CD4-positive, alpha-beta T cell (primary cell): ENCODE measurements around the gene EIF3I. TPM values are rescaled to one million over a fixed set of nuclear protein-coding genes. Genes with fewer than 3 reads are reported as not detected.

Experiments
- ATAC-seq: fragments of 200-7000 bp; cut with Tn5 transposase; one replicate; pipeline ENCODE4 v1.10.0; 2022; ENCODE audit warnings: mild to moderate bottlenecking; ENCODE audit not compliant: poor library complexity
- CTCF ChIA-PET: fragments of 350-600 bp; sonication (Branson Sonifier 250); formaldehyde crosslinking; loops from one replicate; lab custom pipeline; 2021; ENCODE audit warnings: antibody characterized with exemption, inconsistent platforms; lab: Charles Lee
- POLR2A ChIA-PET: fragments of 350-600 bp; sonication (Branson Sonifier 250); formaldehyde crosslinking; loops from one replicate; lab custom pipeline; 2021; ENCODE audit warnings: antibody characterized with exemption, inconsistent platforms; lab: Charles Lee
- DNase-seq, 14 experiments: peaks; one replicate each; pipeline ENCODE4 v3.0.0-alpha.2; 2013 to 2020; ENCODE audit warnings: mixed read lengths in 2 of 14
- H3K27ac ChIP-seq, 2 donors: one replicate each; pipeline versions ENCODE4 v1.5.1 to v1.7.0; 2013; ENCODE audit warnings: low read length in 2 of 2, low read depth in 1 of 2, mild to moderate bottlenecking in 1 of 2
- H3K27me3 ChIP-seq, 2 experiments: 1 replicate in 1 of 2; 2 replicates in 1 of 2; pipeline versions ENCODE4 v1.6.1 to v1.7.0; 2013; ENCODE audit warnings: low read length in 2 of 2, control low read depth in 1 of 2, mild to moderate bottlenecking in 1 of 2, moderate library complexity in 1 of 2; ENCODE audit not compliant: insufficient read depth in 2 of 2, control insufficient read depth in 1 of 2
- H3K36me3 ChIP-seq: one replicate; pipeline ENCODE4 v1.6.1; 2013; ENCODE audit warnings: low read length, control low read depth; ENCODE audit not compliant: insufficient read depth
- H3K4me1 ChIP-seq: one replicate; pipeline ENCODE4 v1.6.1; 2013; ENCODE audit warnings: low read length, control low read depth; ENCODE audit not compliant: insufficient read depth
- H3K4me3 ChIP-seq: one replicate; pipeline ENCODE4 v1.5.1; 2013; ENCODE audit warnings: mild to moderate bottlenecking, low read length, moderate library complexity
- H3K9me3 ChIP-seq, 2 experiments: 1 replicate in 1 of 2; 2 replicates in 1 of 2; pipeline versions ENCODE4 v1.6.1 to v1.7.0; 2013; ENCODE audit warnings: low read length in 2 of 2, mild to moderate bottlenecking in 2 of 2, control low read depth in 1 of 2, moderate library complexity in 1 of 2; ENCODE audit not compliant: control insufficient read depth in 1 of 2, insufficient read depth in 1 of 2
- H3K27ac Mint-ChIP-seq: one replicate; pipeline ENCODE4 v1.8.0; 2020; ENCODE audit warnings: mixed read lengths
- H3K27me3 Mint-ChIP-seq: one replicate; pipeline ENCODE4 v1.8.0; 2021; ENCODE audit warnings: mixed read lengths
- H3K36me3 Mint-ChIP-seq: one replicate; pipeline ENCODE4 v1.8.0; 2021; ENCODE audit warnings: low read depth, mixed read lengths
- H3K4me1 Mint-ChIP-seq: one replicate; pipeline ENCODE4 v1.8.0; 2021; ENCODE audit warnings: low read depth, mixed read lengths
- H3K4me3 Mint-ChIP-seq: one replicate; pipeline ENCODE4 v1.8.0; 2020; ENCODE audit warnings: mild to moderate bottlenecking, mixed read lengths
- H3K9me3 Mint-ChIP-seq: one replicate; pipeline ENCODE4 v1.8.0; 2020; ENCODE audit warnings: mixed read lengths
- intact Hi-C, 2 experiments: fragments of 100-400 bp; cut with DNase I in 1 of 2; cut with micrococcal nuclease in 1 of 2; formaldehyde crosslinking; loops; one replicate each; pipeline versions ENCODE4 v1.15.1 to v1.9.0; 2023 to 2025; cut with DNase I, micrococcal nuclease
- total RNA-seq, 174 experiments: library from RNA in 2 of 174; stranded (reverse) in 2 of 174; gene quantifications; one replicate each; pipeline ENCODE4 v1.2.3 and lab custom pipeline; 2021 to 2026
- TF ChIP-seq, protein P1 (sequence below): fragments of 200-600 bp; IDR thresholded peaks from one replicate; pipeline ENCODE4 v1.8.0; 2022; ENCODE audit warnings: antibody characterized with exemption, mild to moderate bottlenecking

Gene EIF3I
- total RNA-seq, 2 experiments from 2014 or later, result 103 to 110 TPM

DNA sequence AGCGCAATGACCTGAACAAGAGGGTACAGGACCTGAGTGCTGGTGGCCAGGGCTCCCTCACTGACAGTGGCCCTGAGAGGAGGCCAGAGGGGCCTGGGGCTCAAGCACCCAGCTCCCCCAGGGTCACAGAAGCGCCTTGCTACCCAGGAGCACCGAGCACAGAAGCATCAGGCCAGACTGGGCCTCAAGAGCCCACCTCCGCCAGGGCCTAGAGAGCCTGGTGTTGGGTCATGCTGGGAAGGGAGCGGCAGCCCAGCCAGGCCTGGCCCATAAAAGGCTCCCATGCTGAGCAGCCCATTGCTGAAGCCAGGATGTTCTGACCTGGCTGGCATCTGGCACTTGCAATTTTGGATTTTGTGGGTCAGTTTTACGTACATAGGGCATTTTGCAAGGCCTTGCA, 27.2 kb upstream of the EIF3I start:
- Histone ChIP-seq H3K4me3 (no peak overlapping the region), H3K27ac (no peak overlapping the region), H3K9me3 (no peaks in the 10 kb centered on the region), H3K27me3 (no peaks in the 10 kb centered on the region), H3K4me1 (peaks cover 44% of the 10 kb centered on the region), H3K36me3 (peaks cover 78% of the 10 kb centered on the region)
- Mint-ChIP-seq H3K9me3 (no peaks in the 10 kb centered on the region), H3K27ac (no peak overlapping the region), H3K36me3 (peaks cover 71% of the 10 kb centered on the region), H3K4me3 (no peak overlapping the region), H3K27me3 (no peaks in the 10 kb centered on the region), H3K4me1 (peaks cover 44% of the 10 kb centered on the region)
- intact Hi-C loops, result no loop called here
- no peak for ATAC-seq
- ChIA-PET CTCF (no interaction called here), POLR2A (interaction anchor here (1.3 to 3.9 kb wide), 3 partner anchors 11 to 97 kb away, joined by 3 to 10 read pairs (median 3); partner anchors contain the start of genes DCDC2B, HDAC1 and IQCC)
- TF ChIP-seq, protein P1, sequence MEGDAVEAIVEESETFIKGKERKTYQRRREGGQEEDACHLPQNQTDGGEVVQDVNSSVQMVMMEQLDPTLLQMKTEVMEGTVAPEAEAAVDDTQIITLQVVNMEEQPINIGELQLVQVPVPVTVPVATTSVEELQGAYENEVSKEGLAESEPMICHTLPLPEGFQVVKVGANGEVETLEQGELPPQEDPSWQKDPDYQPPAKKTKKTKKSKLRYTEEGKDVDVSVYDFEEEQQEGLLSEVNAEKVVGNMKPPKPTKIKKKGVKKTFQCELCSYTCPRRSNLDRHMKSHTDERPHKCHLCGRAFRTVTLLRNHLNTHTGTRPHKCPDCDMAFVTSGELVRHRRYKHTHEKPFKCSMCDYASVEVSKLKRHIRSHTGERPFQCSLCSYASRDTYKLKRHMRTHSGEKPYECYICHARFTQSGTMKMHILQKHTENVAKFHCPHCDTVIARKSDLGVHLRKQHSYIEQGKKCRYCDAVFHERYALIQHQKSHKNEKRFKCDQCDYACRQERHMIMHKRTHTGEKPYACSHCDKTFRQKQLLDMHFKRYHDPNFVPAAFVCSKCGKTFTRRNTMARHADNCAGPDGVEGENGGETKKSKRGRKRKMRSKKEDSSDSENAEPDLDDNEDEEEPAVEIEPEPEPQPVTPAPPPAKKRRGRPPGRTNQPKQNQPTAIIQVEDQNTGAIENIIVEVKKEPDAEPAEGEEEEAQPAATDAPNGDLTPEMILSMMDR, result no peak
- DNase-seq, result no peak

DNA sequence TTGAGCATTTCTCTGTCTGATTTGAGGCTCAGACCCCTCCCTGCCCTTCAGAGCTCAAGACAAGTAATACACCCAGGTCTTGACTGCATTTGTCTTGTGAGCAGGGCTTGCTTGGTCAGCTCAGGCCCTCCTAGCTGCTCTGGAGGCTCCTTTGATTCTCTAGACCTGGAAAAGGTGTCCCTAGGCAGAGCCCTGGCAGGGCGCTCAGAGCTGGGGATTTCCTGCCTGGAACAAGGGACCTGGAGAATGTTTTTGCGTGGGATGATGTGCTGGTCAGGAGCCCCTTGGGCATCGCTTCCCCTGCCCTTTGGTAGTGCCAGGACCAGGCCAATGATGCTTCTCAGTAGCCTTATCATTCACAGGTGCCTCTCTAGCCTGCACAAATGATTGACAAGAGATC, 26.7 kb upstream of the EIF3I start:
- H3K9me3 ChIP-seq, result no peaks in the 10 kb centered on the region
- peaks cover 73% of the 10 kb centered on the region for H3K36me3 ChIP-seq
- Mint-ChIP-seq H3K27ac (no peak overlapping the region), H3K27me3 (no peaks in the 10 kb centered on the region), H3K9me3 (no peaks in the 10 kb centered on the region), H3K4me1 (peaks cover 49% of the 10 kb centered on the region), H3K36me3 (peaks cover 70% of the 10 kb centered on the region), H3K4me3 (no peak overlapping the region)
- H3K4me1 ChIP-seq, result peaks cover 49% of the 10 kb centered on the region
- TF ChIP-seq, protein P1, result no peak
- H3K27ac ChIP-seq, result no peak overlapping the region
- ATAC-seq (no peak), DNase-seq (no peak)
- CTCF ChIA-PET, result no interaction called here
- intact Hi-C loops, result no loop called here
- H3K27me3 ChIP-seq, result no peaks in the 10 kb centered on the region
- POLR2A ChIA-PET, result interaction anchor here (0.8 to 3.9 kb wide), 6 partner anchors 10 to 171 kb away, joined by 3 to 17 read pairs (median 4); partner anchors contain the start of genes DCDC2B, HDAC1, IQCC and MARCKSL1
- H3K4me3 ChIP-seq, result no peak overlapping the region

GRCh38 chr1:32195972-32196823, 26.0 kb upstream of the EIF3I start:
- Histone ChIP-seq H3K36me3 (peaks cover 67% of the 10 kb centered on the region), H3K4me3 (no peak overlapping the region), H3K27me3 (no peaks in the 10 kb centered on the region), H3K9me3 (no peaks in the 10 kb centered on the region), H3K27ac (no peak overlapping the region), H3K4me1 (peaks cover 56% of the 10 kb centered on the region)
- Mint-ChIP-seq H3K9me3 (no peaks in the 10 kb centered on the region), H3K27me3 (no peaks in the 10 kb centered on the region), H3K27ac (peak overlapping the region; percentile 65), H3K4me1 (peaks cover 50% of the 10 kb centered on the region), H3K36me3 (peaks cover 65% of the 10 kb centered on the region), H3K4me3 (peak overlapping the region; percentile 45)
- intact Hi-C loops, result no loop called here
- DNase-seq (peak in 3 of 14 experiments; percentile 46 to 61 (median 46)), ATAC-seq (no peak)
- ChIA-PET POLR2A (interaction anchor here (0.8 to 3.9 kb wide), 8 partner anchors 9 to 170 kb away, joined by 3 to 17 read pairs (median 4); partner anchors contain the start of genes DCDC2B, HDAC1, IQCC and KPNA6), CTCF (no interaction called here)
- TF ChIP-seq, protein P1, result no peak
